ENCODE measurements around the gene MIEF2.

DNA sequence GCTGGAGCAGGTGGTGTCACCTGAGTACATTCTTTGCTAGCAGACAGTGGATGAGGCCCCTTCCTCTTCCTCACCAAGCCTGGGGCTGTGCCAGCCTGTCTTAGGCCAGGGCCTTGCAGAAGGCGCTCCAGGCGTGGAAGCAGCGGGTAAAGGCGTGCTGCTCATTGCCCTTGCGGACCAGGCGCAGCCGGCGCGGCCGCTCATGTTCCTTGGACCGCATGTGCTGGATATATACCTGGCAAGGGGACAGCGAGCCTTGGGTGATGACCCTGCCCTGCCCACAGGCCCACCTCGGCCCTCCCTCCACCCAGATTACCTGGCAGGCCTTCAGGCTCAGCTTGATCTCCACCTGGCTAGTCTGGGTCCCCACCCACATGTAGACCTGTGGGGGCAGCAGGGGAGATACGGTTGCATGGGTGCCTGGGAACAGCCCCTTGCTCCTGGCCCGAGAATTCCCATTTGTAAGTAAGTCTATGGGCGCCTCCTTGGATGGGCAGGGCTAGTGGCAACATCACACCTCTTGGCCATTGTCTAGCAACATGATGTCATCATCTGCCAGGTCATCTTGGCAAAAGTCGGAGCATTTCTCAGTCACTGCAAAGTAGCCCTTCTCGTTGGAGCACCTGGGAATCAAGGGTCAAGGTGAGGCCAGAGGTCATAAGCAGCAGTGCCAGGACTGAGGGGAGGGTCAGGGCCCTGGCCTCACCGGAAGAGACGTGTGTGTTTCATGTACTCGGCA is 15.3 kb upstream of the MIEF2 start:
- no peak for TF ChIP-seq EZH2 (IDR thresholded peaks at IDR 0.05; ENCODE audit: insufficient read depth, poor library complexity, severe bottlenecking)
- no peak for TF ChIP-seq EZH2phosphoT487 (IDR thresholded peaks at IDR 0.05; ENCODE audit: insufficient read depth, low read depth)

All from GM23248 (cell line).